HG02840 (cell line): Measurements from ENCODE around the gene VAV3.
"Not testable (repeated sequence)": the region's sequence is repeated elsewhere in the genome, so short reads cannot be mapped to it uniquely, and the experiment has no call there.

Experiments used
- ATAC-seq: cut with Tn5 transposase; IDR thresholded peaks from one replicate; pipeline ENCODE4 v1.9.1; 2021; ENCODE audit warnings: mild to moderate bottlenecking, moderate library complexity, moderate number of reproducible peaks; ENCODE audit not compliant: unreplicated experiment, low FRiP score

Gene VAV3

DNA sequence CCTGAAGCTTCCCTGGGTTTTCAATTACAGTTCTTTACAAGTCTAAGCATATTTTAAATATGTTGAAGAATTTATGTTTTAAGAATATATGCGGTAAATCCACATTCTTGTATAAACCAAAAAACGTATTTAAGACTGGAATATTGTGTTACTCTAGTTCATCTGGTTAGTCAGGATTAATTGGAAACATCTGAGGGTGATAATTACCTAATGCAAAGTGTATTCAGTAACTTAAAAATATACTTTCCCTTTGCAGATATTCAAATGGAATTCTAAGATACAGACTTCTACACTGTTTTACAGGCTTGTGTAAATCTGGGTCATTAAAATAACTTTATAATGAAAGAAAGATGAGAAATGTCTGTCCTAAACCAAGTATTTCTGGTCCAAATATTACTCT, 302.0 kb downstream of the VAV3 start:
- no peak for ATAC-seq

DNA sequence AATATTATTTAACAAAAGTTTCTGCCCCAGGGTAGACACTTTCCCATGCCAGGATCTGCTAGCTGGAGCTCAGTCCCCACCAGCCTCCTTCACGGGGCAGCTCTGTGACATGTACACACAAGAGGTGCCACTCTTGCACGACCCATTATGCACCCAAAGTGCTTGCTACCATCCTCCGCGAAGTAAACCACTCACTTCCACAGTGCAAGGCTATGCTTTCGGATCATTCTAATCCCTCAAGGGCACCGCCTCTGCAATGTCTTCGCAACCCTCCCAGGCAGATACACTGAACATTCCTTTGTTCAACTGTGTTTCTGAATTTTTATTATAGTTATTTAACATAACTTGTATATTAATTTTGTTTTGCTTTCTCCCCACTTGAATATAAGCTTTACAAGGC, 303.8 kb downstream of the VAV3 start:
- no peak for ATAC-seq

DNA sequence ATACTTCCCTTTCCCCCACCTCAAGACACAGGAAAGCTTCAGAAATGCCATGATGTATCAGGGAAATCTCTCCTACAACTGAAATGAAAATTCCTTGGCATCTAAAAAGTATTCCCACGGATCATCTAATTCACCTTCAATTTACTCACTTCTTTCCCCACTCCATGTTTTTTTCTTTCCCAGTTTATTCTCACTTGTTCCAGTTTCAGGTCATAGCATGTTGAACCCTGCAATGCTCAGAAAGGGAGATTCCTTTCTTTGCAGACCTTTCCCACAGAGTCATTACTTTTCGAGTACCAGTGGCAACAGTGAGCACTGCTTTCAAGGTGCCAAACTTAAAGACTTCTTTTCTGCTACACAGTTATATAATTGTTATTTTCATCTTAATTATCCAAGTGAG, 305.0 kb downstream of the VAV3 start:
- no peak for ATAC-seq

DNA sequence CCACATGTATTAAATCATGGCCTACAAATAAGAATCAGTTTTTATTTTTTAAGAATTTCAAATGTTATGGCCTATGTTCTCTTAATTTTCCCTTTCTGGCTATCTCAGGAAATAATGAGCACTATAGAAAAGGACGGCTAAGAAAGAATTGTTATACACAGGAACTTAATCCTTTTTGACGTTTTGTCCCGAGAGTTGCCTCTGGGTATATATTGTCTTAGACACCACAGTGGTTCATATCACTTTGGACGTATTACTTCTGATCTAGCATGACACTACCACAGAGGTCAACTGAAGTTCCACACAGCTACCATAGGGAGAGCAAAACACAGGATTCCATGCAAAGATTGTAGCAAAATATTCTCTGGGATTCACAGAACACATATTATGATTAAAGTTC, 307.6 kb downstream of the VAV3 start:
- ATAC-seq: no peak

DNA sequence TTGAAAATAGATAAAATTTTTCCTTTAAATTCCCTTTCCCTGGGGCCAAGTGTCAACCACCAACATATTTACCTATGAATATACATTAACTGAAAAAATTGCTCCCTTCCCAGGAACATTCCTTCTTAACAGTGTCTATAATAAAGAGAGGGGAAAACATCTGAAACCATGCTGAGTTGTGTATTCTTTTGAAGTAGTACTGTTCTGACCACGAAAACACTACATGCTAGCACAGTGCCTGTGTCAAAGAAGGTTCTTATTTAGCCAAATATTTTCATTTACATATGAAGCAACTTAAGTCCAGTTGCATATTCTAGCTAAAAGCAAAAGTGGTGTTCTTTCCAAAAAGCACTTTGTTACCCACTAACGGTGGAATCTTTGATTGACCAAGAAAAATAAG, 311.2 kb downstream of the VAV3 start:
- ATAC-seq: no peak

DNA sequence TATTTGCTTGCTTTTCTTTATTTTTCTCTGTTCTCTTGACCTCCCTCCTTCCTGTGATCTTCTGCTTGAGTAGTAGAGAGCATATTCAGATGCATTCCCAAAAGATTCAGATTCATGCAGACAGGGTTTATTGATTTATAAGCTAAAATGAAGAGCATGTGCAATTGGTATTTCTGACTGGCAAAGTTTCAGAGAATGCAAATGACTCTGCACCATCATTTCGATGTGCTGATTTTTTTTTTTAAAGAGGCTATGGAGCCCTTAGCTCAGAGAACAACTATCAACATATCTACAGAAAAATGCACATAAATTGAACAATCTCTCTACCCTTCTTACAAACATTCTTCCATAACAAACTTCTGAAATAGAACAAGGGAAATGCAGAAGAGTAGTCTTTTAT, 312.0 kb downstream of the VAV3 start:
- no peak for ATAC-seq

DNA sequence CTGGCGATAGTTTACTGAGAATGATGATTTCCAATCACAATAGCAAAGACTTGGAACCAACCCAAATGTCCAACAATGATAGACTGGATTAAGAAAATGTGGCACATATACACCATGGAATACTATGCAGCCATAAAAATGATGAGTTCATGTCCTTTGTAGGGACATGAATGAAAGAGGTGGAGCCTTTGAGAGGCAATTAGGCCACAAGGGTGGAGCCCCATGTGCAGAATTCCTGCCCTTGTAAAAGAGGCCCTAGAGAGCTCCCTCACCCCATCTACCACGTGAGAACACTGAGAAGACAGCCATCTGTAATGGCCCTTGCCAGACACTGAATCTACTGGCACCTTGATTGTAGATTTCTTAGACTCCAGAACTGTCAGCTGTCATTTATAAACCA, 314.2 kb downstream of the VAV3 start:
- not testable (repeated sequence) for ATAC-seq

DNA sequence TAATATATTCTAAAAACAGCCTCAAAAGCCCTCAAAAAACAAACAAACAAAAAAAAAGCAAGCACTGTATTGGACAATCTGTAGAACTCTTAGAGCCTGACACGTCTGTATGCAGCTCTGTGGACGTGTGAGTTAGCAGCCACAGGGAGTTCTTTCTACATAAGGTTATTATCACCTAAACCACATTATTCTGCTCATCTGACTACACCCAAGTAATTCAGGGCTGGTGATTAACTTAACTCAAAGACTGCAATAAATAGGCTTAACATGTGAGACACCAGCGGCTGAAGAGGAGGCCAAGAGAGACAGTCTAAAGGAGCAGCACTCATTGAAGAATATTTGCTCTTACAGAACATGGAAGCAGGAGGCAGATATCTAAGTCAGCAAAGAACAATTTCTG, 316.0 kb downstream of the VAV3 start:
- no peak for ATAC-seq

DNA sequence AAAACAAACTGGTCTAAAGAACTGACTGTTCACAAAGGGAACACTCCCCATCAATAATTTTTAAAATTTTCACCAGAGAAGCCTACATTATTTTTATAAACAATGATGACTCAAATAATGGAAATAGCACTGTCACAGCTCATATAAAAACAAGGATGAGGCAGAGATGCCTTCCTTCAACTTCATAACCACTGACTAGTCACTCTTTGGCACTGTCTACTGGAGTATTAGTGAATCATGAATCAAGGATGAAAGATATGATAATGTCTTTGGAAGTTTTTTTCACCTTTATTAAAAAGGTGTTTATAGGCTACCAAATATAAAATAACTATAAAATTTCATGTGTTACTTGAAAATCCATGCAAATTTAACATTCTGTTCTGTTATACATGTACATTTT, 316.9 kb downstream of the VAV3 start:
- no peak for ATAC-seq

DNA sequence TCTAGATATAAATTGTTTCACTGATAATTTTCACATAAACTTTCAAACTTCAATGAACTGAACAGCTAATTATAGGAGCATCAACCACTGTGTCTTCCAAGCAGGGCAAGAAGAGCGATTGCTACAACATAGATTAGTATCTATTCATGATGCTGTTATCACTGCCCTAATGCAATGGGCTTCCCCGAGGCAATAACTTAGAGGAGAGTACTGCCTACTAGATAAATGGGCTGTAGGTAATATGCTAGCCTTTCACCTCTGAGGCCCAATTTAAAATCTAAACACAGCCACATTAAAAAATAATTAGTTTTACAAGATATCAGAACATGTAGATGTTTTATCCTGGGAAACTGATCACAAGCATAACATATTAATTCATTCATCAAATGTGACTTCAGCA, 318.0 kb downstream of the VAV3 start:
- ATAC-seq: no peak

DNA sequence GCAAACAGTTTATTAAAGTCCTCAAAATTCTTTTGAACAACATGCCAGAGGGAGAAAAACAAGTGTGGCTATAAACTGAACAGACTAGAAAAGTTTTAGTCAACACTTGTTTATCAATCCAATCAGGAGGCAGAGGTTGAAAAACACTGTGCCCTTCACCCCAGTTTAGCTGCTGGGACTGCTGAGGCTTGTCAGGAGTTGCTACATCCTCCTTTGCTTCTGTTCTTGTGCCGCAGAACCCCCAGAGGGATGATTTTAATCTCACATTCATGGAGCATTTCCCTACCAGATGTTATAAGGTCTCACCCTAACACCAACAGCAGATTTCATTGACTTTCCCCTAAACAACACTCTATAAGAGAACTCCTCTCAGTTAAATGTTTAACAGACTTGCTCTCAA, 321.2 kb downstream of the VAV3 start:
- ATAC-seq: no peak

DNA sequence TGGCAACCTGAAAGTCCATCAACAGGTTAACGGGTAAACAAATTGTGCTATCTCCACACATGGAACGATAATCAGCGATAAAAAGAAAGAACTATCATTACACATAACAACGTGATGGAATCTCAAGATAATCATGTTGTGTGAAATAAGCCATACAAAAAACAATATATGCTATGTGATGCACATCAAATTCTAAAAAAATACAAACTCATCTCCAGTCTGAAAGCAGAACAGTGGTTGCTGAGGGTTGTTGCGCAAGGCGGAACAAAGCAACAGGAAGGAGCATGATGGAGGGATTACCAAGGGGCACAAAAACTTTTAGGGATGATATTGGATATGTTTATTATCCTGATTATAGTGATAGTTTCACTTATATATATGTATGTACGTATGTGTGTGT, 324.8 kb downstream of the VAV3 start:
- ATAC-seq: no peak

DNA sequence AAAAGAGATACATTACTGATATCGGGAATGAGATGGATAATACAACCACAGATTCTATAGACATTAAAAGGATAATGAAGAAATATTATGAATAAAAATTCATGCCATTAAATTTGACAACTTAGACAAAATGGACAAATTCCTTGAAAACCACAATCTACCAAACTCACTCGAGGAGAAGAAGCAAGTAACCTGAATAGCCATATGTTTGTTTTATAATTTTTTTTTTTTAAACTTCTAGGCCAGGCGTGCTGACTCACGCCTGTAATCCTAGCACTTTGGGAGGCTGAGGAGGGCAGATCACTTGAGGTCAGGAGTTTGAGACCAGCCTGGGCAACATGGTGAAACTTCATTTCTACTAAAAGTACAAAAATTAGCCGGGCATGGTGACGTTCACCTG, 327.9 kb downstream of the VAV3 start:
- ATAC-seq: no peak

DNA sequence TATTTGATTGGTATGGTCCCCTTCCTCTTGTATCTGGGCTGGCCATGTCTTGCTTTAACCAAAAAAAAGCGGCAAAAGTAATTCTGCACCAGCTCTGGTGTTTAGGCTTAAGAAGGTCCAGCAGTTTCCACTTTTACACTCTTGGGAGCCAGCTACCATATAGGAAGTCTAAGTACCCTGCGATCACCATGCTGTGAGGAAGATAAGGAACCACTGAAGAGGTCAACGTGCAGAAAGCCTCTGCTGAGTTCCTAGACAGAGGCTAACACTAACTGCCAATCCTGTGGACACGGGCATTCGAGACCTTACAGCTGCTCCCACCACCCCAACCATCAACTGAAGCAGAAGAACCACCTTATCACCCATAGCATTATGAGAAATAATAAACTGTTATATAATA, 331.4 kb downstream of the VAV3 start:
- no peak for ATAC-seq

DNA sequence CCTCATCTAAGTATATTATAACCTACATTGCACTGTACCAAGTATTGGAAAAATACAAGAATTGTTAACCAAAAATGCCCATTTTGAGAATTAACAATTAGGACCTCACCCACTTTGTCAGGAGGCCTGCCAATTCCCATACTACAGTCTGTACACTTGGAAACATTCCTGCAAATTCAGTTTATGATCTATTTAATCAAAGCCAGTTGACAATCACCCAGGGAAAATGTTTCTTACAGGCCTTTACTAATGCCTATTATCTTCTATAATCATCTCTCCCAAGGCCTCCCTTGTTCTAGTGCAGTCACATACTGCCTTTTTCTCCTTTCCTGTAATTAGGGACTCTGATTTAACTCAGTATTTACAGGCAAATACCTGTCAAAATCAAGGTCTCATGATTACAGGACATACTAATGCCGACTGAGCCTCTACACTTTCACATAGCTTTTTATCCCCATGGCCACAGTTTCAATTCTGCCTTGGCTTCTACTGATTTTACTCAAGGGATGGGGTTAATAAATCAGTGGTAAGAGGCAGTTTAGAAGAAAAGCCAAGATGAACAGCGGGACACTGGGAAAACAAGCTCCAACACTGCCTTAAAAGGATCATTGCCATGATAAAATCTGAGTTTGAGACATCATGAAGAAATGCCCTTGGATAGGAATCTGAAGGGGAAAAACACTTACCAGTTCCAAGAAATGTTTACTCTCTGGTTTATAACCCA, 338.7 kb downstream of the VAV3 start:
- ATAC-seq: no peak

DNA sequence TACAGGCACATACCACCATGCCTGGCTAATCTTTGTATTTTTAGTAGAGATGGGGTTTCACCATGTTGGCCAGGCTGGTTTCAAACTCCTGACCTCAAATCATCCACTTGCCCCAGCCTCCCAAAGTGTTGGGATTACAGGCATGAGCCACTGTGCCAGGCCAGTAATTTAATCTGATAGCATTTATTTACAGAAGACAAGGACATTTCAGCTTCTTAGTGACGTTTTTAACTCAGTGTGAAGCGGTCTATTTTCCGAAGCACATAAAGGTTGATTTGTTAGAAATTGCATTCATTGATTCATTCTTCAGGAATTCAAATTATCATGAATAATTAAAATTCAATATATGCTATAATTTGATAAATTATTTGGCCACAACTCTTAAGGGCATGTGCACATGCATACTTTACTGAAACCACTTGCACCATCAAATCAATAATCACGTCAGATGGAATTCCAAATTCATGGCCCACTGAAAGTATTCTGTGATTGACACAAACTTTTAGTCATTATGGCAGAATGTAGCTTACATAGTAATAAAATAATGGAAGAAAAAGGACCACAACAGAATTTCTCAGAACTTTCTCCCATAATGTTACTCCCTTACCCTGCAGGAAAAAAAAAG, 339.5 kb downstream of the VAV3 start:
- no peak for ATAC-seq

DNA sequence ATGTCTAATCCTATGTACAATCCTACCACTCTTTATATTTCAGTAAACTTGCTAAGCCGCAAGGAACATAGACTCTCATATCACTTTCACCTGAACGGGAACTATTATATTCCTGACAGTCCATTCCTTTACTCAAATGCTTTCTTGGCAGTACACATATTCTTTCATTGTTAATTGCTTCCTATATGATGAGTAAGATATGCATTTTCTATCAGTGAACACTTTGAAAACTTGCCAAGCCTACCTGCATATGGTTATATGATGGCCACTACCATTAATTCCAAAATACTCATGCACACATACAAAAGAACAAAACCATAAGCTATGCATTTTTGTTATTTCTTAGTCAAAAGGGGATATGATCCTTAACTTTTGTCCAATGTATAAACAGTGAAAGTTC, 341.5 kb downstream of the VAV3 start:
- ATAC-seq: no peak

DNA sequence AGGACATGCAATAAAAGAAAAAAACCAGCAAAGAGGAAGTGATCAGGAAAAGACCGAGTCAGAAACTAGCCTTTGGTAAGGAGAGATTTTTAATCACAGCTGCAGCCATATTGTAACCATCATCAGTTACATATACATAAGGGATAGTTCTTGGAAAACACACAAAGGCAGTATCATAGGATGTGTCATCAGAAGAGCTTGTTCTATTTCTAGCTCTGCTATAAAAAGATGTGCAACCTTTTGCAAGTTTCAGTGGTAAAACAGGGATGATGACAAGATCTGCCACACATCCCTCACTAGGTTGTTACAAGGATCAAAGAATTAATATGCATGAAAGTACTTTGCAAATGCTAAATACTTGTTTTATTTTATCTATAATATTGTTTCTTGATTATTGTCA, 342.0 kb downstream of the VAV3 start:
- ATAC-seq: no peak

DNA sequence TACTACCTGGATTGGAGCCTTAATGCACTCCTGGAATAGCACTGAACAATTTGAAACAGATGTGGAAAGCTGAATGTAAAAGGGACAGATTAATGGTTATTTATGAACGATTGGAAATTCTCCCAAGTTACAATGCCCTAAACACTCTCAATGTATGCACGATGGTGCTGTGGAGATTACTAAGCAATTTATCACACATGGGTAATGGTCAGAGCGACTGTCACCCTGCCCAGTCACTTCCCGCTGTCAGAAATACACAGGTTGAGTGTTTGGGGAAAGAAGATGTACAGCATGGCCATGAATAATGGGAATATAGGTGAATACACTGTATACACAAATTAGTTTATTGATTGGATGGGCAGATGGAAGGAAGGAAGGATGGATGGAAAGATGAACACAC, 342.4 kb downstream of the VAV3 start:
- ATAC-seq: no peak

DNA sequence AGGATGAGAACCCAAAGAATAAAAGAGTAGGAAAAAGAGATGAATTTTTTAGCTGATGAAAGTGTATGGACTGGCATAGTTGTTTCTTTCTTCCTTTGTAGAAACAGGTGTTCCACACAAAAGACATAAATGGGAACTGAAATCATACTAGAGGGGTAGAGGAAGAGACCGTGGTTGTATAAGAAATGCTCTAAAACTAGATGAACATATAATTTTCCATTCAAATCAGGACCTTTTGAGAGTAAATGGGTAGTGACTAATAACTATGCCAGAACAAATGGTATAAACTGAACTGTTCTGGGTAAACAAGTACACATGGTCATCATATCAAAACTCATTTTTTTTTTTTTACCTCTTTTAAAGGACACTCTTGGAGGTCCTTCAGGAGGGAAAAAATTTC, 344.2 kb downstream of the VAV3 start:
- ATAC-seq: no peak

DNA sequence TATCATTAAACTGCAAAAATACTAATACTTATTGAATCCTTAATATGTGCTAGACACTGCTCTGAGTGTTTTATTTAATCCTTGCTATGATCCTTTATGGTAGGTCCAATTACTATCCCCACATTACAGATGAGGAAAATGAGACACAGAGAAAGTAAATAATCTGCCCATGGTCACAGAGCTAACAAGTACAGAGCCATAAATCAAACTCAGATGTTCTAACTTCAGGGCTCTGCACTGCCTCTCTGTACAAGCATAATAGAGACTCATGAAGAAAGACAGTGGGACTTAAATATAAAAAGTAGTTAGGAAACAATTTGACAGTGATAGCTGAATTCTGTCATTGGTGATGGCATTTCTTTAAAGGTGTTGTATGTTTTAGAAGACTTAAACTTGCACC, 346.4 kb downstream of the VAV3 start:
- ATAC-seq: no peak

DNA sequence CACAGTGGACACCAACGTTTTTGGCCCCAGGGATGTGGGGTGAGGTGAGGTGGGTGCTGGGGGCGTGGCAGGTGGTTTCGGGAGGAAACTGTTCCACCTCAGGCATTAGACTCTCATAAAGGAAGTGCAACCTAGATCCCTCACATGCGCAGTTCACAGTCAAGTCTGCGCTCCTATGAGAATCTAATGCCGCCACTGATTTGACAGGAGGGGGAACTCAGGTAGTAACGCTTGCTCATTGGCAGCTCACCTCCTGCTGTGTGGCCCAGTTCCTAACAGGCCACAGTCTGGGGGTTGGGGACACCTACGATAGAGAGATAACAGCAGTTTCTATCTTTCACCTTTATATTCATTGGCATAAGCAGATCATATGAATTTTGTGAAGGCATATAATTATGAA, 347.1 kb downstream of the VAV3 start:
- ATAC-seq: no peak

DNA sequence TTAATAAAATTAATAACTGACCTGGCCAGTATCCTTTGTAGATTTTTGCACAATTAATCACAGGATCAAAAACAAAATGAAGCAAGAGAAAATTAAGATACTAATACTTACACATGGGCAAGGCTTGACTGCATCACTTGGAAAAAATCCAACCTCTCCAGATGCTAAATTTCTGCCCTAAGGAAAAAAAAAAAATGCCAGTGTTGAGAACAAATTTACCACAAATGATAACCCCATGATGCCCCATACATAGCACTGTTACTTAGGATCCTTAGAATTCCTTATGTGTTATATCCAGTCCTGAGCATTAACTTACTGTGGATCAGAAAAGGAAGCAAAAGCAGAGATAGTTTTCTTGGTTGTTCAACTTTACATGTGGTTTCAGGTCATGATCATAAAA, 347.5 kb downstream of the VAV3 start:
- ATAC-seq: no peak
